ENCODE data around the gene TGM3.

TGM3 gene

DNA sequence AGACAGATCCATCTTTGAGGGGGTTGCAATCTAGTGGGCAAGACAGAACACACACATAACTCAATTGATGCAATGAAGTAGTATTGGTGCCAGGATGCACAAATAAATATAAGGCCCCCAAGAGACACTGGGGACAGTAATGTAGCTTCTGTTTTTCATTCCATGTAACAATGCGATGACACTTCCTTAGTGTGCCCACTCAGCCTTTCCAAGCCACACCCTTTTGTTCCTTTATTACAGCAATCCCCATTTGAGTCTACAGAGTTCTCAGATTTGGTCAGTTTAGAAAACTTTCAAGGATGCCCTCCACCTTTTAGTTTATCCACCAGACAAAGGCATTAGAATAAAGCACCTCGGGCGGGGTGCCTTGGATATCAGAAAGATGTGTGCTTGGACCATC lies 15.5 kb downstream of the TGM3 start:
- no peak for DNase-seq

DNA sequence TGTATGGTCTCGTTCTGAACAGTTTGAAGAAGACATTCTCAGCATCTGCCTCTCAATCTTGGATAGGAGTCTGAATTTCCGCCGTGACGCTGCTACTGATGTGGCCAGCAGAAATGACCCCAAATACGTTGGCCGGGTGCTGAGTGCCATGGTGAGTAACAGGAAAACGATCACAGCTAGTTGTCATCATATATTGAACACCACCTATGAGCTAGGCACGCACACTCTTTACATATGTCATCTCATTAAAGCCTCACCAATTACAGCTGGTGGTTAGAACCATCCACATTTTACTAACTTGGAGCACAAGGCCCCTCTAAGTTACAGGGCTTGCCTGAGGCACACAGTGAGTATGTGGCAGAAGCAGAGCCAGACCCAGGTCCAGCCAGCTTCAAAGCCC lies 17.1 kb downstream of the TGM3 start:
- no peak for DNase-seq

DNA sequence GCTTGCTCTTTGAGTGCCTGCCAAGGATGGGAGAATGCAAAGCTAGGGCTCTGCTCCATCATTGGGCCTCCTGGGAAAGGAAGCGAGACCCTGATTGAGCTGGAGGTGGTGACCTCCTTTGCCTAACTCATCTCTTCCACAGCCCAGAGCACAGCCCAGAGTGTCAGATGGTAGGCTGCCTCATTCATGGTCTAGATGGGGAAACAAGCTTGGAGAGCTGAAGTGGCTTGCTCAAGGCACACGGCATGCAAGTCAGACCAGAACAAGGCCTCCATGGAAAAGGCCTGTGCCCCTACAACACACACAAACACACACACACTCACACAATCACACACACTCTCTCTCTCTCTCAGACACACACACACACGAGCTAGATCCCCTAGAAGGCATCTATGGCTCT lies 17.5 kb downstream of the TGM3 start:
- no peak for DNase-seq

DNA sequence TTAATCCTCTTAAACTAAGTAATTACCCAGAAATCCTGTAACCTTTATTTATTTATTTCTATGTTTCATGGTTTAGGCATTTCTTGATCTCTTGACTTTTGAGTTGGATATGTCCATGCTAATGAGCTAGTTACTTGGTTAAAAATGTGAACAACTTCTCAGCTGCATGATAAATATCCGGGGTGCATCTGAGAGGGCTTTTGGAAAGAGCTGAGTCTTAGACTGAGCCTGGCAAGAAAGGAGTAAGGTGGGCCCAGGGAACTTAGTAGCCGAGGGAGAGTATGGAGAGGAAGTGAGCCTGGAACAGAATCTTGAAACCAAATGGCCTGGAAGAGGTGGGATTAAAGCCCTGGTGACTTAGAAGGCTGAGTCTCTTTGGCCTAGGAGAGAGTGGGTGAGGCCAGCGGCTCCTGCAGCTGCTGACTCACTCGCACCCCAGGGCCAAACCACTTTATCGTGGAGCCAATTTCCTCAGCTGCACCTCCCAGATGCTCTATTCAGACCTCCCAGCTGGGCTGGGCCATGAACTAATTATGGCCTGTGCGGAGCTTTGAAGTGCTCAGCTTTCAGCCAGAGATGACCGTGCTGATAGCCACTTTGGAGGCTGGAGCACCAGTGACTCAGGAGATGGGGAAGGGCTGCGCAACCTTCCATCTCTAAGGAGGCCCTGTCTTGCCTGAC lies 19.1 kb downstream of the TGM3 start:
- peak; percentile 51 for DNase-seq

GRCh38 chr20:2315440-2315778 lies 19.6 kb downstream of the TGM3 start:
- no peak for DNase-seq

DNA sequence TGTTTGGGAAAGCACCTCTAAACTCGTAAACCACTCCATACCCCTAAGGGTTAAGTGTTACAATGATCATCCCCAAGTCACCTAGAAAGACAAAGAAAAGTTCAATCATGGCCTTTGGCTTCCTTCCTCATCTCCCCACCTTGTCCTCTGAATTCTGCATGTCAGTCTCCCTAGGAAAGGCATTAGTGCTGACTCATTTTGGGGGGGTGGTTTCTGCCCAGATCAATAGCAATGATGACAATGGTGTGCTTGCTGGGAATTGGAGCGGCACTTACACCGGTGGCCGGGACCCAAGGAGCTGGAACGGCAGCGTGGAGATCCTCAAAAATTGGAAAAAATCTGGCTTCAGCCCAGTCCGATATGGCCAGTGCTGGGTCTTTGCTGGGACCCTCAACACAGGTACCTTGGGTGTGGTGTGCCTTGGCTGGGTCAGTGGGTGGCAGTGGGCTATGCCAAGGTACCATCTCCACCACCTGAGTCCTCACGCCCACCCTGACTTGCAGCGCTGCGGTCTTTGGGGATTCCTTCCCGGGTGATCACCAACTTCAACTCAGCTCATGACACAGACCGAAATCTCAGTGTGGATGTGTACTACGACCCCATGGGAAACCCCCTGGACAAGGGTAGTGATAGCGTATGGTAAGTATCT lies 21.2 kb downstream of the TGM3 start:
- no peak for DNase-seq

DNA sequence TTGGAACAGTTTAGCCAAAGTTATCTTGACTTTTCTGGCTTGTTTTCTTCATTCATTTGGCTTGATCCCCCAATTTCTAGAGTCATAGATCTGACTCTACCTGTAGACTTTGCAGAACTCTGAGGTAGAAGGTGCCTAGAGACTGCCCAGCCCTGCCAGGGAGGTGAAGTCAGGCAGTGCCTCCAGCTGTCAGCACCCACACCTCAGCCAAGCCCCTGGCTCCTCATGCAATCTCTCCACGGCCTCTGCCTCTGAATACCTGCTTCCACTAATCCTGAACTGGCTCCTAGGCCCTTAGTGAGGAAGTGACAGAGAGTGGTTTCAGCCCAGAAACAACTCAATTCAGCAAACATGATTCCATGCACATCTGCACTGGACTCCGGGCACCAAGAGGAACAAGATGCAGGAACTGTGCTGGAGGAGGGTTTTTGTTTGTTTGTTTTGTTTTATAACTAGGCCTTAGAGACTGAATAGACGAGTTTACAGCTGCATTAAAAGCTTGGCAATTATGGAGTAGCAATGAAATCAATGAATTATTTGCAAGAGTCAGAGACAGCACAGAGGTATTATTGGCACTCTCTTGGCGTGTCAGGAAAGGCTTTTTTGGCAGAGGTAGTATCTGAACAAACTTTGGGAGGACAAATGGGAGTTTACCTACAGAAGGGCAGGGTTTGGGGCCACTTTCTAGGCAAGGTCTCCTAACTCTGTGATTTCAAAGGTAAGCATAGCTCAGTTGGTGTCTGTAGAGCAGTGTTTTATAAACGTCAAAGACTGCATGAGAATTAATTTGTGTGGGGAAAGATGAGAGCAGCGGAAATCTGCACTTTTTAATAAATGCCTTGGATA lies 25.2 kb downstream of the TGM3 start:
- DNase-seq = no peak

GRCh38 chr20:2323051-2323450 lies 27.2 kb downstream of the TGM3 start:
- no peak for DNase-seq

DNA sequence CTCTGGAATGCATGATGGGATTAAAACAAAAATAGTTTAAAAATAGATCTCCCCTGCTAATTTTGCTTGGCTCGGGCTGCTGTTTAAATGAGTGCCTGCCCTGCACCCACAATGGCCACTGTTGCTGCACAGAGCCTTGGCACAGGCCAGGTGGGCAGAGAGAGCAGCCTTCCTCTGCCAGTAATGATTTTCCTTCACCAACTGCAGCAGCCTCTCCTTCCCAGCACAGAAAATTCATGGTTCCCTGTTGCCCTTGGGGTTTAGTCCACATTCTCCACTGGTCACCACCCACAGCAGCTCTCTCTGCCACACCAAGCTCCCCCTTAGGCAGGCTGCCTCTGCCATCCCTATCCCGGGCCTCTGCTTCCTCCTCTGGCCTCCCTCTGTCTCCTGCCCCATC lies 30.2 kb downstream of the TGM3 start:
- DNase-seq = no peak

DNA sequence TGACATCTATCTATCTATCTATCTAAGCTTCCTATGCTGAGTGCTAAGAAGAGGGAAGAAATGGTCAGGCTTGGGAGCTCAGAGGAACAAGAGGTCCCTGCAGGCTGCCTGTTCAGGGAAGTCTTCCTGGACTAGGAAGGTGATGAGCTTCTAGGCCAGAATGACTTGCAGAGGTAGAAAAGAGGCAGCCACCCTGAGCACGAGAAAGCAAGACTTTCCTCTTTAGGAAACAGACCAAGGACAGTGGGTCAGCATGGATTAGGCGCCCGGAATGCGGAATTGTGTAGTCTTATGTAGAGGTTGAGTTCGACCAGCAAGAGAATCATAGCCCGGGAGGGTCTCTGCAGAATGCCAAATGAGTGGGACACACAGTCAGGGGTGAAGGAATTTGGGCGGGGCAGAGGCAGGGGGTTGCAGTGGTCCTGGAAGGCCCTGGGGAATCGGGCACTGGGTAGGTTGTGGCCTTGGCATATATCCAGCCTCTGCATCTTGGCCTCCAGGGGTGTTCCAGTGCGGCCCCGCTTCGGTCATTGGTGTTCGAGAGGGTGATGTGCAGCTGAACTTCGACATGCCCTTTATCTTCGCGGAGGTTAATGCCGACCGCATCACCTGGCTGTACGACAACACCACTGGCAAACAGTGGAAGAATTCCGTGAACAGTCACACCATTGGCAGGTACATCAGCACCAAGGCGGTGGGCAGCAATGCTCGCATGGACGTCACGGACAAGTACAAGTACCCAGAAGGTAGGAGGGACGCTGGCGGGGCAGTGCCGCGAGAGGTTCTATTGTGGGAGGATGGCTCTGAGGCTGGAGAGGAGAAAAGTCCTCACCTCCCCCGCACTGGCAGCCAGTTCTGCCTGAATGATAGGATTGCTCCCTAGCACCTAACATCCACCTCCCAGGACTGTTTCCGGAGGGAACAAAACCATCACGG lies 32.1 kb downstream of the TGM3 start:
- no peak for DNase-seq

- no peak for DNase-seq
Measured at GRCh38 chr20:2329286-2329685, 33.5 kb downstream of the TGM3 start.

GRCh38 chr20:2330090-2330695 lies 34.4 kb downstream of the TGM3 start:
- DNase-seq = no peak

DNA sequence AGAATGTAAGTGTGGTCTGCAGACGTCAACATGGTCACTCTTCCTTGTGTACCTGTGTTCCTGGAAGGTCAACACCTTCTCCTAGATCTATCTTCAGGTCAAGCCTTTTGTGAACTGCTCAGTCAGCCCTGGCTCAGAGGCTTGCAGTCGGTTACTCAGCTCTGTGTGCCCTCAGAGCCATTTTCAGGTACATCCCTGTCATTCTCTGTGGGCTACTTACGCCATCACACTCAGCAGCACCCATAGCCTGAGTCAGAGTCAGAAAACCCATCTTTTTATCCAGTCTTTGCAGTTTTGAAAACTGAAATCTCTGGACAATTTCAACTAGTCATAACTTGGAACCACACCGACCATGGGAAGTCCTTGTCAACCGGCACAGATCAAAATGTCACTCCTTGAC lies 35.3 kb downstream of the TGM3 start:
- DNase-seq = no peak

GRCh38 chr20:2331901-2332565 lies 36.2 kb downstream of the TGM3 start:
- DNase-seq = no peak

GRCh38 chr20:2332711-2333110 lies 36.9 kb downstream of the TGM3 start:
- DNase-seq = no peak

DNA sequence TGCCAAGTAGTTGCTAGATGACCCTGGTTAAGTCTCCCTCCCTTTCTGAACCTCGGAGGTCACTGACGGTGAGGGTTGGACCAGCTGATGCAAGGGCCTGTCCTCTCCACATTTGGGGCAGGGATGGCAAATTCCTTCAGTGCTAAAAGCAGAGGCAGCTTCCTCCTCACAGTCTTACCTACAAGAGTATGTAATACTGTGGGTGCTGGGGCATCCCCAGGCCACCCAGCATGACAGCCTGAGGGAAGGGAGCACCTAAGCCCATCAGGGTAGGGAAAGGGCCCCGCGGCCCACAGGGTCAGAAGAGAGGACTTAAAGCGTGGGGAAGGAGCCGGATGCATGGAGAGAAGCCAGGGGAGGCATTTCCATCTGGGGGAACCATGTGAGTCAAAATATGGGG lies 38.0 kb downstream of the TGM3 start:
- no peak for DNase-seq

DNA sequence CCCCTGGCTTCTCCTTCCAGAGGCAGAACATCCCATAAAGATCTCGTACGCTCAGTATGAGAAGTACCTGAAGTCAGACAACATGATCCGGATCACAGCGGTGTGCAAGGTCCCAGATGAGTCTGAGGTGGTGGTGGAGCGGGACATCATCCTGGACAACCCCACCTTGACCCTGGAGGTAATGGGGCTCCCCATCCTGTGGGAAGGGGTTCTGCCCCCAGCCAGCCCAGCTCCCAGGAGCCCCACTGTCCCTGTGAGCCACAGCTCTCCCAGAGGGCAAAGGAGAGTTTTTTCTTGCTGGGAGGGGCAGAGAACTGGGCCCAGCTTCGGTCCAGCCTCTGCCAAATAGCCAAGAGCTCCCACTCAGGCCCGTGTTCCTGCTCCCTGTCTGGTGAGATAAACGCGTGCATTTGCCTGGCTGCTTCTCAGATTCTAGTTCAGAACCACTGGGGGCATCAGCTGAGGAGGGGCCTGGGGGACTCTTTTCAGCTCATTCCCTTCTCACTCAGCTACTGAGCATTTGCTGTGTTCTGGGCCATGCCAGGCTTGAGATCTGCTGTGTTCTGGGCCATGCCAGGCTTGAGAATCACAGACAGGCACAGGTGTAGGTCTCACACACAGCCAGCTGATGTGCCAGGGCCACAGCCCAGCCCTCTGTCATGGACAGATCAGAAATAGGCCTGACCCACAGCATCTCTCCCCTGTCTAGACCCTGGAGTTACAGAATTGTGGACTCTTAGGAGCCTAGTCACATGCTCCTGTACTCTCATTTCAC lies 39.5 kb downstream of the TGM3 start:
- DNase-seq = no peak

GRCh38 chr20:2336471-2336870 lies 40.7 kb downstream of the TGM3 start:
- DNase-seq = no peak

GRCh38 chr20:2337142-2337541 lies 41.3 kb downstream of the TGM3 start:
- DNase-seq = no peak

DNA sequence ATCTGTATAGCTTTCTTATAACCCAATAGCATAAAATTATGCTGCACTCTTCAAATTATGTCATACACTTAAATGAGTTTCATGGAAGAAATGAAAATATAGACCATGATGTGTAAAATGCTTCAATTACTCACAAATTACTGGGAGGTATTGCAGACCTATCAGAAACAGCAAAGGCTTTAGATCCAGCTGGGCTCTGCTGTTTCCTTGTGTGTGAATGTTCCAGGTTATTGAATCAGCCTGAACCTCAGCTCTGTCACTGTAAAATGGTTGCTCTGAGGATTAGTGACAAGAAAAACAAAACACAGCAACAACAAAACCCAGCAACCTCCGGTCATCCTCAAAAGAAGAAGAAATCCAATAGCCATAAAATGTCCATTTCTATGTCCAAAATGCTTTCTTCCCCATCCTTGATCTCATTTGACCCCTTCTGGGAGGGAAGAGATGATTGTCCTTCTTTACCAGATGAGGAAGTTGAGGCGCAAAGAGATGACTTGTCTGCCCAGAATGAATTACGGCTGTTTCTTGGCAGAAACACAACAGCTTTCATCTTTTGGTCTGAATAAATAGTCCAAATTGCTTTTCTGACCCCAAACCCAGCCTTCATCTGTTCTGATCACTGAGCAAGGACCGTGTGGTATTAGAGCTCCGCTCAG lies 42.7 kb downstream of the TGM3 start:
- DNase-seq = no peak

DNA sequence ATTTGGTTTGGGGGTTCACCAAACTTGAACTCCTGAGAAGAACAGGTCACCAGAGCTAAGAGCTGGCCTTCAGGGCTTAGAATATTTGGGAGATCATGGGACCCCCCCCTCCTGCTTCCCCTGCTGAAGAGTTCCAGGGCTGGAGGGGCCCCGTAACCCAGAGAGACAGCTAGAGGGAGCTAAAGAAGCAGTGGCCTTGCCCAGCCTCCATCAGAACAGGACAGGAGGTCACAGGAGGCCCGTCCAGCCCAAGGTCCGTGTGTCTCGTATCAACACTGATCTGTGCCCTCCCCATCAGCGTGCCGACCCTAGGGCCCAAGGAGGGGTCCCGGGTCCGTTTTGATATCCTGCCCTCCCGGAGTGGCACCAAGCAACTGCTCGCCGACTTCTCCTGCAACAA lies 44.3 kb downstream of the TGM3 start:
- no peak for DNase-seq

All from CD4-positive, alpha-beta T cell treated with Interleukin-15 for 1 hour (primary cell).